Measurements from ENCODE around the gene NRP1.
"Not testable (repeated sequence)": the region's sequence is repeated elsewhere in the genome, so short reads cannot be mapped to it uniquely, and the experiment has no call there.

Gene NRP1

GRCh38 chr10:33151344-33151864 lies 183.1 kb downstream of the NRP1 start:
- no peak for DNase-seq (ENCODE audit: low read depth, low spot score)

DNA sequence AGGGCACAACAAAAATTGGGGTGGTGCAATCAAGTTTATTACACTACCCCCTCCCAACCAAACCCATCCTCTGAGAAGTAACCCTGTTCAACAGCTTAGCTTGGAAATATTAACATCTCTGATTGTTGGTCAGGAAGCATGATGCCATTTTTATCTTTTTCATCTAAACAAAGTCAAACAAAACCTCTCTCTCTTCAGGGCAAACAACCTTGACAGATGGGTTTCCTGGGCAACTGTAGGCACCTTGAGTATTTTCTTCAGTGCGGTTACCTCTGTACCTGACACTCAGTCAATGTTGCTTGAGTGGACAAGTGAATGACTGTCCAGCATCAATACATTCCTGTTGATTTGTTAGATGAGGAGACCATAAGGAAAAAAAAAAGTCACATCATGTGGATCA lies 183.6 kb downstream of the NRP1 start:
- DNase-seq (ENCODE audit: low read depth, low spot score): no peak

DNA sequence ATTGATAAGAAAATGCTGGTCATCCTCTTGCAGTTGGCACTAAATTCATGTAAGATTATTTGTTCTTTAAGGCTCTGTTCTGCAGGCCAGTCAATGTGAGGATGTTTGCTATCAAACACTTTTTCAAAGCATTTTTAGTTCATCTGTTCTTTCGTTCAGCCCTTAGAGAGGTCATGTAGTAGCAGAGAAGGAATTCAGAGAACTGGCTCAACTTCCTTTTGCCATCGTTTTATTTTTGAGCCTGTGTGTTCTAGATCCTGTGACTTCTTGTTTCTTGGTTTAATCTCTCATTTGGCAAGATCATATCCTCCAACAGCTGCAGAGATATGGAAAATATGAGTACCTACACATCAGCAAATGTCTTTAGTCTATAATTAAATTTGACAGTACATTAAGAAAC lies 184.3 kb downstream of the NRP1 start:
- no peak for DNase-seq (ENCODE audit: low read depth, low spot score)

GRCh38 chr10:33147013-33147310 lies 187.5 kb downstream of the NRP1 start:
- DNase-seq (ENCODE audit: low read depth, low spot score): no peak

DNA sequence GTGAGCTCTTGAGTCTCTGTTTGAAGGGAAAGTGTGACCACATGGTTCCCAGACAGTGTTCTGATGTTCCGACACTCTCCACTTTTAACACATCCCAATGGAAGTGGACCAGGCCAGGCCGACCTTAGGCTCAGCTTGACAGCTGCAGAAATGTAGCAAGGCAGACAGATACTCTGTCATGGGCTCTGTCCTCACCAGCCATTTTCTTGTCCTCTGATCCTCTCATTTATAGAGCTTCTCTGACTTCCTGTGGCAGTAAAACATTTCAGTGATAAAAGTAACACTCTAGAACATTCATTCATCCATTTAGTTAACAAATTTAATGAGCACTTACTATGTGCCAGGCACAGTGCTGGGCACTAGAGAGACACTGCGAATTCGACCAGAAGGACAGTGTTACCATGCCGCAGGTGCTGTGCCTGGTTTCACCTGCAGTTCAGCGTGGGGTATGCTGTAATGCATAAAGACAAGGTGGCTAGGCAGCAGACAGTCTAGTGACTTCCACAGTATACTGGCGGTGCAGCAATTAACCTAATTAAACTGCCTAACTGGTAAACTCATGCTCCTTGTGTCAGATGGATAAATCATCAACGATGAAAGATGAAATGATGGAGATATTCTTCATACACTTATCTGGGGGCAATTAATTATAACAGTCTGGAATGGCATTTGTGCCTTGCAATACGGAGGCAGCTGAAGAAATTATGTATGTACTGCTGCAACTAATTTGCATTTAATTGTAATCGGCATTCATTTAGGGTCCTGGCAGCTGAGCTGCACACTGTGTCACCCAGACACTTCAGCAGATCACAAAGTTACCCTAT lies 188.1 kb downstream of the NRP1 start:
- DNase-seq (ENCODE audit: low read depth, low spot score): no peak

- no peak for DNase-seq (ENCODE audit: low read depth, low spot score)
These were observed 188.8 kb downstream of the NRP1 start for GRCh38 chr10:33145451-33146188.

DNA sequence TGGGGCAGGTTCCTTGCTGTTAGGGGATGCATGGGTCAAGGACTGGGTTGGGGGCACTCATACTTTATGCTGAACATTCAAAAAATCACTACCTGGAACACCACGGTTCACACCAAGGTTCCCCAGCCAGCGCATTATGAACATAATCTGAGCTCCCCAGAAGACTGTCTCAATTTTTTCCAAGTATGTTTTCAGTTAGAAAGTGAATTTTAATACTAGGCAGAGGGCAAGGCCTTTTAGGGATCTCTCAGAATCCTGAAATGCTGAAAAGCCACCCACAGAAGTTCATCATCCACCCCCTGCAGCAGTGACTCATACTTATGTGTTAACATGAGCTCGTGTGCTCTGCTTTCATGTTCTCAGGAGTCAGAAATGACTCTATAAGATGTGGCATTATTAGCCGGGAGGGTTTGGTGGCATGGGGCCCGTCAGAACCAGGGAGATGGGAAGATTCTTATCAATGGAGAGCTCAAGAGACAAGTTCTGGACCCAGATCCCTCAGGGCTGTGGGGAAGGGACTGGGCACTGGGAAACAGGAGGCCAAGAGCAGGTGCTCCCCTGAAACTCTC lies 191.2 kb downstream of the NRP1 start:
- DNase-seq (ENCODE audit: low read depth, low spot score): peak; percentile 33

- DNase-seq (ENCODE audit: low read depth, low spot score): no peak
These were observed 192.2 kb downstream of the NRP1 start for GRCh38 chr10:33142295-33142694.

- DNase-seq (ENCODE audit: low read depth, low spot score): no peak
These were observed 193.2 kb downstream of the NRP1 start for GRCh38 chr10:33141251-33141650.

DNA sequence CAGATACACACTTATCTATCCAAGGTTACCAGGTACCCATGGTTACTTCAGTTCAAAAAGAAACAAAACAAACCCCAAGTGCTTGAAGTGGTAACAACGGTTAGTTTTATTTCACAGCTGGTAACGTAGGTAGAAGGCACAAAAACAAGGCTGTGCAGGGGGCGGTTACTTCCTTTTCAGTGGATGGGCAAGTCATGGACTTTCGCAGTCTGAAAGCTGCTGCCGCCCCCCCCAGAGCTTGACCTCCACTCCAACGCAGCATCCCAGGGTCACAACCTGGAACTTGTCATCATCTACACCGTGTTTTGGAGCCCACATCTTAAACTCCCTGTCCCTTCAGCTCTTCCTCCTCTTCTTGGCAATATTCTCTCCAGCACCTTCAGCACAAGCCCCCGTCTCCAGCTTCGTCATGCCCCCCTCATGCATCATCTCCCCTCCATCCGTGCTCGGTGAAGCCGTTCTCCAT lies 195.3 kb downstream of the NRP1 start:
- DNase-seq (ENCODE audit: low read depth, low spot score): peak; percentile 65

- not testable (repeated sequence) for DNase-seq (ENCODE audit: low read depth, low spot score)
These were observed 195.8 kb downstream of the NRP1 start for GRCh38 chr10:33138686-33139085.

- DNase-seq (ENCODE audit: low read depth, low spot score): no peak
These were observed 197.0 kb downstream of the NRP1 start for GRCh38 chr10:33137356-33138005.

GRCh38 chr10:33136781-33137180 lies 197.7 kb downstream of the NRP1 start:
- no peak for DNase-seq (ENCODE audit: low read depth, low spot score)

- DNase-seq (ENCODE audit: low read depth, low spot score): peak; percentile 48
These were observed 198.2 kb downstream of the NRP1 start for GRCh38 chr10:33136271-33136670.

- peak; percentile 71 for DNase-seq (ENCODE audit: low read depth, low spot score)
These were observed 200.3 kb downstream of the NRP1 start for GRCh38 chr10:33134011-33134751.

DNA sequence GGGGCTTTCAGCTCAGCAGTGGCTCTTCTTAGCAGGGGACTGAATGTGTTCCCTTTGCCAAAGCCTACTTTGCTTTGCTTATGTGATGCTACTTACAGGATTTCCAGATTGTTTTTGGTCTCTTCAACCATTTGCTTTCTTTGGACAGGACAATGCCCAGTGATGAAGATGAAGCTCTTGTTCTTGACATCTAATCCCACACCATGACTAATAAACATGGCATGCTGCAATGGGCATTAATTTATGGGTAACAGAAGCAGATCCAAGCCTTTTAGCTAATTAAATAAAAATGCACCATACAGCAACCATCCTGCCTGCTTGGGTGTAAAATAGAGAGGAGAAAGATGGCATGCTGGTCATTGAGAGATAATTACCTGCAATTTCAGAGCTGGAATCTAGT lies 200.9 kb downstream of the NRP1 start:
- no peak for DNase-seq (ENCODE audit: low read depth, low spot score)

- DNase-seq (ENCODE audit: low read depth, low spot score): no peak
These were observed 201.8 kb downstream of the NRP1 start for GRCh38 chr10:33132626-33133025.

DNA sequence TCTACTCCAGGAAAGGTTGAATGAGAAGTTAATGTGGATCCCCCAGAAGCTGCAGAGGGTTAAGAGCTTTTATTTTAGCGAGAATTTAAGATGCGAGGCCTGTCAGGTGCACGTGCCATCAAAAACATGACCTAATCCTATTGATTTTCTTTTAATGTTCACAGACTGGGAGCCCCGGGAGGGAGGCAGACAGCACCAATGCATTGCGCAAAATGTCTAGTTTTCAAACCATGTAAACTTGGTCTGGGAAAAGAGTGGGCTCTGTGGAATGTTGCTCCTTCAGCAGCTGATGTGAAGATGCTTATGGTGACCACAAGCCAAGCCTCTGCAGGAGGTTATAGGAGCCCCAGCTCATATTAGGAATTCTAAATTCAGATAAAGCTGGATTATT lies 204.5 kb downstream of the NRP1 start:
- no peak for DNase-seq (ENCODE audit: low read depth, low spot score)

GRCh38 chr10:33129141-33129995 lies 205.1 kb downstream of the NRP1 start:
- no peak for DNase-seq (ENCODE audit: low read depth, low spot score)

GRCh38 chr10:33127622-33128021 lies 206.8 kb downstream of the NRP1 start:
- no peak for DNase-seq (ENCODE audit: low read depth, low spot score)
